NB4 (cell line): Measurements from ENCODE around the gene NR2E3.

Experiments
- POLR2A ChIP-seq: IDR thresholded peaks from 2 replicates; pipeline ENCODE4 v1.6.1; 2011; ENCODE audit warnings: mild to moderate bottlenecking; ENCODE audit not compliant: insufficient read length; ENCODE audit errors: extremely low read depth
- TF ChIP-seq, protein P1 (sequence below): IDR thresholded peaks from one replicate; pipeline ENCODE4 v1.5.1; 2012; ENCODE audit warnings: low read depth, low read length

DNA sequence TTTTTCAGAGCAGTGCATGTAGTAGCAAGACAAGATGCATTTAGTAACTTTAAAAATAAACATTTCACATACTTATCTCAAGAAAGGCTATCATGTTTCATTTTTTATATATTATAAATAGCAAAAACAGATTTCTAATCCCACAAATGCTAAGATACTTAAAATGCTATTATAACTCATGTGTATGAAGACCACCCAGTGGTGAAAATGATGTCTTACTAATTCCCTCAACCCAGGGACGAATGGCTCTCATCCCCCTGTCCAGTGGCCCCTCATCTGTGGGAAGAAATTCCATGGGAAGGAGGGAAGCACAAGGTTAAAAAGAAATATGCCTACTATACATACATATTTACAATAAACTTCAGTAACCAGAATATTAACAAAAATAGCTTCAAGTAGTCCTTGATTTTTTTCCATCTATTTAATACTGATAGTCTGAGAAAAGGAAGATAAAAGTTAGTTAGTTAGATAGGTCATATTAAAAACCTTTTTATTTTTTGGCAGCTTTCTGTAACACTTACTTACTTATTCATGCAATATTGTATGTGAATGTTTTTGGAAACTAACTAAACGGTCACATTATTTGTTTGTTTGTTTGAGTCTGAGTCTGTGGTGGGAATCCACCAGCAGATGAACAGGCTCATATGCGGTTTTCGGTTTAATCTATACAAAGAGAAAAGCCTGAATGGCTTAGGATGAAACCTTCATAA lies 14.8 kb downstream of the NR2E3 start:
- TF ChIP-seq, protein P1, sequence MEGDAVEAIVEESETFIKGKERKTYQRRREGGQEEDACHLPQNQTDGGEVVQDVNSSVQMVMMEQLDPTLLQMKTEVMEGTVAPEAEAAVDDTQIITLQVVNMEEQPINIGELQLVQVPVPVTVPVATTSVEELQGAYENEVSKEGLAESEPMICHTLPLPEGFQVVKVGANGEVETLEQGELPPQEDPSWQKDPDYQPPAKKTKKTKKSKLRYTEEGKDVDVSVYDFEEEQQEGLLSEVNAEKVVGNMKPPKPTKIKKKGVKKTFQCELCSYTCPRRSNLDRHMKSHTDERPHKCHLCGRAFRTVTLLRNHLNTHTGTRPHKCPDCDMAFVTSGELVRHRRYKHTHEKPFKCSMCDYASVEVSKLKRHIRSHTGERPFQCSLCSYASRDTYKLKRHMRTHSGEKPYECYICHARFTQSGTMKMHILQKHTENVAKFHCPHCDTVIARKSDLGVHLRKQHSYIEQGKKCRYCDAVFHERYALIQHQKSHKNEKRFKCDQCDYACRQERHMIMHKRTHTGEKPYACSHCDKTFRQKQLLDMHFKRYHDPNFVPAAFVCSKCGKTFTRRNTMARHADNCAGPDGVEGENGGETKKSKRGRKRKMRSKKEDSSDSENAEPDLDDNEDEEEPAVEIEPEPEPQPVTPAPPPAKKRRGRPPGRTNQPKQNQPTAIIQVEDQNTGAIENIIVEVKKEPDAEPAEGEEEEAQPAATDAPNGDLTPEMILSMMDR, result no peak
- TF ChIP-seq POLR2A, result no peak
